SK-N-SH treated with all-trans-retinoic acid at 6 μM for 48 hours (cell line): ENCODE measurements around the gene CHCHD1.

Source experiments
- PATZ1 ChIP-seq: fragments of 250-450 bp; sonication (Bioruptor Pico); IDR thresholded peaks from 2 replicates; pipeline ENCODE4 v1.8.0; 2020; ENCODE audit warnings: mild to moderate bottlenecking, moderate library complexity, borderline replicate concordance
- RARB ChIP-seq: fragments of 250-450 bp; sonication (Bioruptor Pico); IDR thresholded peaks from 2 replicates; pipeline ENCODE4 v1.8.0; 2021; ENCODE audit warnings: mild to moderate bottlenecking, moderate library complexity
- SNAI2 ChIP-seq: fragments of 250-450 bp; sonication (Bioruptor Pico); IDR thresholded peaks from 2 replicates; pipeline ENCODE4 v1.5.0; 2020; ENCODE audit warnings: mild to moderate bottlenecking, moderate library complexity
- ZFP30 ChIP-seq: fragments of 450-650 bp; formaldehyde crosslinking; IDR thresholded peaks from 2 replicates; pipeline ENCODE4 v1.5.0; 2022; ENCODE audit warnings: mild to moderate bottlenecking, moderate library complexity

- TF ChIP-seq PATZ1 (CRISPR knock-in tag) (no peak), RARB (CRISPR knock-in tag) (no peak), SNAI2 (CRISPR knock-in tag) (no peak), ZFP30 (CRISPR knock-in tag) (no peak)
These were observed at the start of gene CHCHD1 for GRCh38 chr10:73781879-73782748.
